ENCODE data around the gene SORL1-AS1.
"Not testable (repeated sequence)": the region's sequence is repeated elsewhere in the genome, so short reads cannot be mapped to it uniquely, and the experiment has no call there.

Gene SORL1-AS1

DNA sequence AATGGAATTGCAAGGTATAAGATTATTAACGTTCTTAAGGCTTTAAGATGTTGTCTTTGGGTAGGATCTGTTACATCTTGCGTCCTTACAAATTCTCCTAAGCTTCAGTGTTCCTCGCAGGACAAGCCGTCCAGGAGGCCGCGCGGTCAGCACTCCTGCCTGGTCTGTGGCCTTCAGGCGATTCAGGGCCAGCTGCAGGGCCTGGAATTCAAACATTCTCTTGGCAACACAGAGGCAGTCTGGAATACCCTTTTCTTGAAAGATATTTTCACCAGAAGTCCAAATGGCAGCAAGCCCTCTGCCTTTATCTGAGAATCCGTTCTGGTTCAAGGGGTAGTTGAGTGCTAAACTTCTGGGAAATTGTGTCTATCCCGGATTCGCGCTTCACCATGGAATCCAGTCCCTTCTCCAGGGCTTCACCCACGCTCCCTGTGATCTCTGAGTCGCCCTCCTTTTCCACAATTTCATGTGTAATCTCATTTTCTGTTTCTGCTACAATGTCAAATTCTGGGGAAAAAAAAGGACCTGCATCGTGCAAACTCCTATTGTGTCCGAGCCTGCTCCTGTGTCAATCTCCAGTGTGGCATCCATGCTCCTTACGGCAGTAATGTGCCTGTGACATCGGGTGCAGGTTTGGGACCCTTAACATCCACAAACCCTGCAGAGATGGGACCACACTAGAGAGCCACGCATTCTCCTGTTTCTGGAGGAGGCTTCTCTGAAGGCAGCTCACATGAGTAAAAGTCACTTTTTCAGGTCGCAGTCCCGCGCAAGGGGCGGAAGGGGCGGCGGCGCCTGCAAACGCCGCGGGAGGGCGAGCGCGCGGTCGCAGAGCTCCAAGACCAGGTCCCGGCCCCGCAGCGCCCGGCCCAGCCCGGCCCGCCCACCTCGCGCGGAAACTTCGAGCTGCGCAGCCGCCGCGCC, 26.0 kb downstream of the SORL1-AS1 start:
- no peak for DNase-seq

DNA sequence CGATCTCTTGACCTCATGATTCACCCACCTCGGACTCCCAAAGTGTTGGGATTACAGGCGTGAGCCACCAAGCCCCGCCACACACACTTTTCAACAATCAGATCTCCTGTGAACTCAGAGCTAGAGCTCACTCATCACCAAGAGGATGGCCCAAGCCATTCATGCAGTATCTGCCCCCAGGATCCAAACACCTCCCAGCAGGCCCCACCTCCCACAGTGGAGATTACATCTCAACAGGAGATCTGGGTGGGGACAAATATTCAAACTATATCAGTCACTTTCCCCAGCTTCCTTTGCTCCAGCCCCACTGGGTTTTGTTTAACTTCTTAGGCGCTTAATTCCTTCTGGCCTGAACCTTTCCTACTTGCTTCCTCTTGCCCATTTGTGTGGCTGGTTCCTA, 26.9 kb downstream of the SORL1-AS1 start:
- no peak for DNase-seq

DNA sequence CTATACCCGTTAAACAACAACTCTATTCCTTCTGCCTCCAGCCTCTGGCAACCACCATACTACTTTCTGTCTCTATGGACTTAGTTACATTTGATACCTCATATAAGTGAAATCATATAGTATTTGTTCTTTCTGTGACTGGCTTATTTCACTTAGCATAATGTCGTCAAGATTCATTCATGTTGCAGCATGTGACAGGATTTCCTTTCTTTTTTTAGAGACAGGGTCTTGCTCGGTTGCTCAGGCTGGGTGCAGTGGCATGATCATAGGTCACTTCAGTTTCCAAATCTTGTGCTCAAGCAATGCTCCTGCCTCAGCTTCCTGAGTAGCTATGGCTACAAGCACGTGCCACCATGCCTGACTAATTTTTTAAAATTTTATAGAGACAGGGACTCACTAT, 30.1 kb downstream of the SORL1-AS1 start:
- no peak for DNase-seq

DNA sequence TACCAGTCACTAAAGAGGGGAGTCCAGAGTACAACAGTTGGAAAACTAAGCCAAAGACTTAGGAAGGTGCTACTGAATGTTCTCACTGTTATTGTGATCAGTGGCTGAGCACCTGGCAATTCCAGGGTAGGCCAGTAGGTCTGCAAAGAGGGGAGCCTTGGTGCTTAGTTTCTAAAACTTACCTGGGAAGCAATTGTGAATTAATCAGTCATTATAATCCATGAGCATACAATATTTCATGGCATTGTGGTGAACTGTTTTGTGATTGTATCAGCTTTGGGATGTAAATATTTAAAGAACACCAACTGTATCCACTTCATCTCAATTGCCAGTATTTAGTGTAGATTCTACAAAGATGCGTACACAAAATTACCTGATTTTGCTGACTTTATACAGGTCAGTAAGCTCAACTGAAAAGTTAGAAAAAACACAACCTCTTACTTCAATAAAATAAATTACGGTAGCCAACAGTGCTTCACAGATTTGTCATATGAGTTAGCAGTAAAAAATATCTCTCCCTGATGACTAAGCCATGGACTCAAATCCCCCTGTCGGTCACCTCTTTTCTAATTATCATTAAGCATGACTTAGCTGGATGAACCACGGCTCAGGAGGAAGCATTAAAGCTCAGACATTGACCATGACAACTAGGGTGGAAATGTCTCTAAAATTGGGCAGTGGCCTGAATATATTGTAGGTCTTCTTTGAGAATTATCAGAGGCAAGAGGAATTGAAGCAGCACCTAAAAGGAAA, 31.4 kb downstream of the SORL1-AS1 start:
- no peak for DNase-seq

DNA sequence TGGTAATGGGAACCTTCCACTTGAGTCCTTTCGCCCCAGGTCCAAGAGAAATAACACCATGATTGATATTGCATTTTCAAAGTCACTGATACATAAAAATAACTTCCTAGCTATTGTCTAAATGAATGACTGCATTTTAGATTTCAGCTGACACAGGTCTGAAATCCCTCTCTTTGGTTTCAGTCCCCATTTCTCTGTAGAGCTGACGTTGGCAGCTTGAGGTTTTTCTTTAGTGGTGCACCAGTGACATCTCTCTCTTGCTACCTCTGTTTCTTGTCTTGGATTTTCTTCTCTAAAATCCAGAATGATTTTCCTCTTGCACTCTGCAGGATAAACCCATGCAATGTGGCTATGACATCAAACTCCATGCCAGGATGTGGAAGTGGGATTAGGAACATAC, 32.4 kb downstream of the SORL1-AS1 start:
- no peak for DNase-seq

DNA sequence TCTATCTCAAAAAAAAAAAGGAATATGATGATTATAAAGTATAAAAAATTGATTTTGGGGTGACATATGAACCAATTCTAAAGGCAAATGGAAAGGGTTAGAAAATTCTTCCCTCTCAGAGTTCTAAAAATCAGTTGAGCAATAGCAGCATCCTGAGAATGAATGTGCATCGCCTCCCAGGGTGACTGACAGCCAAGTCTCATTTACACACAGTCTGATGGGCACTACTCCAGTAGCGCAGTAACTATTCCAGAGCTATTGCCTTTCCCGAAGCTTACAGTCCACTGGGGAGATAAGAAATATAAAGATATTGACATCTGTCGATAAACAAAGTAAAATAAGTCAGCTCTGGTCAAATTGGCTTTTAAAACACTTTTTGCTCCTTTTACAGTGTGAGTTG, 32.9 kb downstream of the SORL1-AS1 start:
- no peak for DNase-seq

DNA sequence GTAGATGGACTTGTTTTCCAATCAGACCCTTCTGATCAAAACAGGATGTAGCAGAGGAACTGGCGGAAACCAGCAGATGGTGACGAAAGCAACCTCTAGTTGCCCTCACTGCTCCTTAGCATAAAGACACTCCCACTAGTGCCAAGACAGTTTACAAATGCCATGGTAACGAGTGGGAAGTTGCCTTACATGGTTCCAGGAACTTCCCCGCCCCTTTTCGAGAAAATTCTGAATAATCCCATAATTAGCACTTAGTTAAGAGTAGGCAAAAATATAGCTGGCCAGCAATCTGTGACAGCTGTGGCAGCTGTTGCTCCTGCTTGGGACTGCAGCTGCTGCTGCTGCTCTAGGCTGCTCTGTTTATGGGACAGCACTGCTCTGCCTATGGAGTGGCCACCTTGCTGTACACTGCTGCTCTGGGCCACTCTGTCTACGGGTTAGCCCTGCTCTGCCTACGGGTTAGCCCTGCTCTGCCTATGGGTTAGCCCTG, 34.1 kb downstream of the SORL1-AS1 start:
- no peak for DNase-seq

DNA sequence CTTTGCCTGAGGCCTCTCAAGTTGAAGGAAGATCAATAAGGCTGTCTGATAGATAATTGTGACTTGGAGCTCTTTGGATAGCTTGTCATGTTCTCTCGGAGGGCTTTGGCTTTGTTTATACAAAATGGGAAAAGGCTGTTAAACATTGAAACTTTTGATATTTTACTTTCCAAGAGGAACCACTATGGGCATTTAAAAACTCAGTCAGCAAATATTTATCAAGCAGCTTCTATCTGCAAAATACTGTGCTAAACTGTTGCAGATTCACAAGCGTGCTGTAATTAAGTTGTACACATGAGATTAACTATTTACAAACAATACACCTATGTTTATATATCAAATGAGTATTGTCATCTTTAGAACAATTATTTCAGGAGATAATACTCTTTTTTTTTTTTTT, 35.2 kb downstream of the SORL1-AS1 start:
- no peak for DNase-seq

DNA sequence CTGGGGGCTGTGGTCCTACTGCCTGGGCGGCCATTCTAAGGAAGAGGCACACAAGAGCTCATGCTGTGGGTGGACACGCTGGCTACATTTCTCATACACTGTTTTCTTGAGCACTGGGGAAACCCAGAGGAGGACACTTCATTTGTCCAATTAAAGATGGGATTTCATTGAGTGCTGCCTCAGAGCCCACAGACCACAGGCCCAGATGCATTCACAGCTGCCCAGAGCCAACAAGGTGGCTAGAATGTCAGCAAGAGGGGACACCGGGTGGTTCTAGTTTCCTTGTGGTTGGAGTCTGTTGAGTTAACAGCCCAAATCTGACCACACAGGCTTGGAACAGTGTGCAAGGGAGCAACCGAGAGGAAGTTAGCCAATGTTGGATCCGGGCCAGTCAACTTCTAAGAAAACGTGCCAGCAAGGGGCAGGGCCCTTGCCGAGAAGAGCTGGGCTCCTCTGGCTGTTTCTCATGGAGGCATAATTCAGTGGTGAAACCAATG, 35.7 kb downstream of the SORL1-AS1 start:
- DNase-seq = peak; percentile 94

DNA sequence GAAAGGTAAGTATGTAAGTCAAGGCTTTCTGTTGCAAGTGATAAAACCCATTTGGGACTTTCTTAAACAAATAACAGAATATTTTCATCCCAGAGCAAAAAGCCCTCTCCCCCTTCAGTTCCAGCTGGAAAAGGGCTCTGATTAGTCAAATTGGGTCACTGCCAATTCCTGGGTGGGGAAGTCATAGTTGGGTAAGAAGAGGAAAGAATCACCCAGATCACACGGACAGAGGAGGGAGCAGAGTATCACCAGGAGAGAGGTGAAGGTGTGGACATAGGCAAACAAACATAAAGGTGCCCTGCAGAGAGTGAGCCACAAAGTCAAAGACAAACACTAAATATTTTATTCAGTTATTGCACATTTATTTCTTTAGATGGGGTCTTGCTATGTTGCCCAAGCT, 36.9 kb downstream of the SORL1-AS1 start:
- DNase-seq = no peak

DNA sequence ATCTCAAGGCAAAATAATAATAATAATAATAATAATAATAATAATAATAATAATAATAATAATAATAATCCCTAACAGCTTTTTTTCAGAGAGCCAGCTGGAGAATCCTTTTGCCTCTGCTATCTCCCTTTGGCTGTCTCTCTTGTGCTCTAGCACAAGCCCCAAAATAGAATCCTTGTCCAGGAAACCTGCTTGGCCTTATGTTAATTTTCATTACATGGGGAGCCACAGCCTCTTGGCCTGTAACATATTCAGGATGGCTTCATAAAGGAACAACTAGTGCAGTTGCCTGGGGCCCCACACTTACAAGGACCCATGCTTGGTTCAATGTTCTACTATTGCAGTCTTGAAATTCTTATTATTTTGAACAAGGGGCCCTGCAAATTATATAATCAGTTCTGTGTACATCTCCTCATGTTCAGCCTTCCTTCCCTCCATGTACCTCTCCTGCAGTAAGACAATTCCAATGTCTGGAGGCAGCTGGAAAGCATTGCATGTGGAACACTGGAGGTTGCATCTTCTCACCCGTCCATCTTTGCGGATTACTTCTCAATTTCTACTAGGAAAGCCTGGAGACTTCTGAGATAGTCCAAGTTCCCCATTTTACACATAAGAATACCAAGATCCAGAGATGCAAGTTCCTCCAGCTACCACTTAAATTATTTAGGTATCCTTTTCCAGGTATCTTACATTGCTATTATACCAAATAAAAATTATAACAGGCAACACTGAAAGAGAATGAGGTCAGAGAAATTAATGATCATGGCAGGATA, 38.4 kb downstream of the SORL1-AS1 start:
- no peak for DNase-seq

DNA sequence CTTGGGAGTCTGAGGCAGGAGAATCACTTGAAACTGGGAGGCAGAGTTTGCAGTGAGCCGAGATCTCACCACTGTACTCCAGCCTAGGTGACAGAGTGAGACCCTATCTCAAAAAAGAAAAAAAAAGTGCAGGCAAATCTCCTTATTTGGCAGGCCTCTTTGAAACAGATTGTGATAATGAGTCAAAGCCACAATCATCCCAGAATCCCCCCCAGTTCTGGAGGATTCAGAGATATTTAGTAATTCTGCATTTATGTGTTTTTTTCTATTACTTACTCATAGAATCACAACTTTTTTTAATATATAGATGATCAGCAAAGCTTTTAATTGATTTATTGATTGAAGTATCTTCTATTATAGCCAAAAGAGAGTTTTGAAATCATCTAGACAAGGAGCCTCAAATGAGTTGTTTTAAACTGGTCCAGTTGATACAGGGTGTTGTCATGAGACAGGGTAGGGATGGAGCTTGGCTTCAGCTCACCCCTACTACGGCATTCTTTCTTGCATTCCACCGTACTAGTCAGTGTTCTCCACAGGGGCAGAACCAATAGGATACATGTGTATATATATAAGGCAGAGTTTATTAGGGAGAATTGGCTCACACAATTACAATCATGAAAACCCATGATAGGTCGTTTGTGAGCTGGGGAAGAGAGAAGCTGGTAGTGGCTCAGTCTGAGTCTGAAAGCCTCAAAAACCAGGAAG, 39.9 kb downstream of the SORL1-AS1 start:
- DNase-seq = no peak

DNA sequence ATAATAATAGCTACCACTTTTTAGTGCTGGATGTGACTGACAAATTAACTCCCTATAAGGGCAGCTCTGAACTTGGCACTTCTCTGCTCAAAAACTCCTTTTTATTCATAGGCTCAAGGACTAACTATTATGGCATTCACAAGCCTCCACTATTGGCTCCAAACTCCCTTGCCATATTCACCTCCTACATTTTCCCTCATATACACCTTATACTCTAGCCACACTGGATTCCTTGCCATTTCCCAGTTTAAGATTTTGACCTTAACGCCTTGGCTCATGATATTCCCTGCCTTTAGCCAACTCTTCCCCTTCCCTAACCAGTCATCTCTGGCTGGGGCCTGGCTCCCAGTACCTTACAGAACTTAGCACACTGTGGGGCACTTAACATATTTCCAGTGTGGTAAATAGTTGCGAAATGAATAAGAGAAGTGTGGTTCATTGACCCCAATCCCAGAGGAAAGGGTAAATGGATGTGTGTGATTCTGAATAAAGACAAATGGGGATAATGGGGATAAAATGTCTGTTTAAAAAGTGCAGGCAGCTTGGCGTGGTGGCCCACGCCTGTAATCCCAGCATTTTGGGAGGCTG, 40.7 kb downstream of the SORL1-AS1 start:
- no peak for DNase-seq

DNA sequence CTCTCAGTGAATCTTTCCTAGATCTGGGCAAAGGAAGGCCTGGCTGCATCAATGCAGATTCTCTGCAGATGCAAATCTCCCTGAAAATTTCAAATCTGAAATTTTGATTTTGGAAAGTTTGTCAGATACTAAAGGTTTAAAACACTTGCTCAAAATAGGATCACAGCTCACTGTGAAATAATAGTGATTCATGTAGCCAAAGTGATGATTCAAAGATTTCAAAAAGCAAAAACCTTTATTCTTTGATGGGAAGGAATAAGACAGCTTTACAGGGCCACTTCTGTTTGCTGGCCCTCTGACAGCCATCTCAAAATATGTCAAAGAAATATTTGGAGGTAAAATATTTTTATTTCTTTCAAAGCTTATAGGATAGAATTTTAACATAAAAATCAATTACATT, 41.4 kb downstream of the SORL1-AS1 start:
- DNase-seq = not testable (repeated sequence)

DNA sequence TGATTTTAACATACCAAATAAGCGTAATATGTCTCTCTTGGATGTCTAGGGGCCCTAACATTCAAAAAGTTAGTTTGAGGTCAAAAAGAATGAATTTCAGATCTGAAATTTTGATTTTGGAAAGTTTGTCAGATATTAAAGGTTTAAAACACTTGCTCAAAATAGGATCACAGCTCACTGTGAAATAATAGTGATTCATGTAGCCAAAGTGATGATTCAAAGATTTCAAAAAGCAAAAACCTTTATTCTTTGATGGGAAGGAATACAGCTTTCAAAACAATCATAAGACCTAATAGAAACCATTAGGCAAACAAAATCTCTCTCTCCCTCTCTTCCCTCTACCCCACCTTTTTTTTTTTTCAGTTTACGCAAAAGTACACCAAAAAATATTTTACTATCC, 42.7 kb downstream of the SORL1-AS1 start:
- not testable (repeated sequence) for DNase-seq

DNA sequence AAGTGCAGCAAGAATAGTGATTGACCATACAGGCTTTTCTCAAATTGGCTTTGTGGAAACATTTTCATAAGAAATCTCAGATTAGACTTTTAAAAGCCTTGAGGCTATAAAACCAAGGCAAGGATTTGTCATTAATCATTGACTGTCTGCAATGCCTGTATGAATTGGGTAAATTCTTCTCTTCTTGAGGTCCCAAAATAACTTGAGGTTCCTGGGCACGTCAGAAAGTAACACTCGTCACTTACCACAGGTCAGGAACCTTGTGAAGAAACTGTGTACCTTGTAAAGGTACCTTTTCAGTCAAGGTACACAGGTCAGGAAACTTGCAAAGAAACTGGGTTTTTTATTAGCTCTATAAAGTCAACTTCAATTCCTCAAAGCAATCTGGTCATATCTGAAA, 43.9 kb downstream of the SORL1-AS1 start:
- DNase-seq = no peak

DNA sequence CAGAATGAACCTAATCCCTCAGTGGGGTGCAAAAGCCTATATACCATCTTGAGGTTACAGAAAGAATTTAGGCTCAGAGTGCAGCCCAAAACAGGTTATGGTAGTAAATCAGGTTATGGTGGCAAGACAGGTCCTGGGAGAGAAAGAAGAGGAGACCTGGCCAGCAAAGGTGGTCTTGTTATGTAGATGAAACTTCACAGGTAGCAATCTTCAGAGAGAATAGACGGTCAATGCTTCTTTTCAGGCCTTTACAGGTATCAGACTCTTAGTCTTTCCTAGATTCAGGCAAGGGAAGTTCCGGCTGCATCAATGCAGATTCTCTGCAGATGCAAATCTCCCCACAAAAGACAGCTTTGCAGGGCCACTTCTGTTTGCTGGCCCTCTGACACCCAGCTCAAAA, 46.5 kb downstream of the SORL1-AS1 start:
- DNase-seq = no peak

DNA sequence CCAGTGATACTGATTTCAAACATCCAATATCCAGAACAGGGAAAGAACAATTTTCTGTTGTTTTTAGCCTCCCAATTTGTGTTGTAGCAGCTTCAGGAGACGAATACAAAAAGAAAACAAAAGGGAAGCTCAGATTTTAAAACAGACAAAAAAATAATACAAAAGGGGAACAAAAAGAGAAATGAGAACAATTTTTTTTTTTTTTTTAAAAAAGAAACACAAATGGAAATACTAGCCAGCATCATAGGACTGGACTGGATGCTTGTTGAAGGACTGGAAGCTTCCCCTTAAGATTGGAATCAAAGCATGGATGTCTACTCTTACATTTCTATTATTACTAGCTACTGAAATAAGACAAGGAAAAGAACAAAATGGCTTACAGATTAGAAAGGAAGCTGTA, 47.1 kb downstream of the SORL1-AS1 start:
- DNase-seq = no peak

DNA sequence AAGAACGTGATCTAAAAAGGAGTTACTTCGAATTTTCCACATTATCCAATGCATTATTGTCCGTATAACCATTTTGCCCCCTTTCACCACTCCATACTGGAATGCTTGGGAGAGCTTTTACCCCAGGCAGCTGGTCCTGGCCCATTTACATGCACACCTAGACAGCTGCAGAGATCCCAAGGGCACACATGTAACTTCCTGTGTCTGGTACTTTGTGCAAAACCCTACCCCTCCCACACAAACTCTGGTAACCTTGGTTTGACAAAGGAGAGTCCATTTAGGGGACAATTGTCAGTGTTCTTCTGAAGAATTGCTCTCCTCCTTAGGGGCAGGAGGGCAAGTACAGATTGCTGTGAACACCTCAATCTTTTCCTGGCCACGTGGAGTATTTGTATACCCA, 58.0 kb downstream of the SORL1-AS1 start:
- DNase-seq = no peak

DNA sequence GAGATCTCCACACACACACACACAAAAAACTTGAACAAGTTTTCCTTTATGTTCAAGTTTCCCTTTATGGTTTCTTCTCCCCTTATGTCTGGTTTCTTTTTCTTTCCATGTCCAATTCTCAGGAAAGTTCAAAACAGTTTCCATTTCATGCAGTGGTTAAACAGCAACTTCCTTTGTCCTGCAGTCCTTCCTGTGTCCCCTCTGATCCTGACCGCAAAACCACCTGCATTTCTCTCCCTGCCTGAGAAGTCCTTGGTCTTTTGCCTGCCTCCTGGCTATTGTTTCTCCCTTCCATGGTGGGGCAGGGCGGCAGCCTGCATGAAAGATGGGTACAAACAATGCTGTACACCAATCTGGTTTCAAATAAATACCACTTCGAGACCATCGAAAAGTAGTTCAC, 58.9 kb downstream of the SORL1-AS1 start:
- no peak for DNase-seq

DNA sequence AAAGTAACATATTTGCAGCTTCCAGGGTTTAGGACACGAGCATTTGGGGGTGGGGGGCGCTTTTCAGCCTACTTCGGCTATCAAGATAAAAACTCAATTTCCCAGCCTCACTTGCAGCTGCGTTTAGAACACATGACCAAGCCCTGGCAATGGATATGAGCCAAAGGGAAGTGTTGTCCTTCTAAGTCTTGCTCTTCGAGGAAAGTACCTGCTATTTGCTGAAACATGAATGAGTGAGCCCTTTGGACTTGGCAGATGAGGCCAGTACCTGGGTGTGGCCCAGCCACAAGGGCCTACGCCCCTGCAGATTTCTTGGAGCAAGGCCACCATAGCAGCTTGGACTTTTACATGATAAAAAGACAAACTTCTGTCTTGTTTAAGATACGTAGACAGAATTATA, 60.9 kb downstream of the SORL1-AS1 start:
- DNase-seq = no peak

DNA sequence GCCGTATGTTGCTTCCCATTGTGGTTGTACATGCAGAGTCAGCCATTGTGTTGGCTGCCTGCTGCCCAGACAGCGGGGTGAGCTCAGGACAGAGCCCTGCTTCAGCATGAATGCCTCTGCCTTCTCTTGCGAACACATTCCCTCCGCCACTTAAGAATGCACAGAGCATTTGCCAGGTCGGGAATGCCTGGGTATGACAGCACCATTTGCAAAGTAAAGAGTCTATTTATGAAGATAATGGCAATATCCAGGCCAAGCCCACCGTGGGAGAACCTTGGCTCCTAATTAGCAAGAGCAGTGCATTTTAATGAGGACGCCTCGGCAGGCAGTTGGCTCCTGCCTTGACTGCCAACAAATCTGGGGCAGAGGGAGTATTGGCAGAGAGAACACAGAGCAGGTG, 63.1 kb downstream of the SORL1-AS1 start:
- DNase-seq = peak; percentile 23

Data from DMS79 (cell line).